ENCODE measurements around the gene HCN2. TPM values are rescaled to one million over a fixed set of nuclear protein-coding genes. Genes with fewer than 3 reads are reported as not detected.
A peak's percentile ranks its signal among the peaks of the same experiment; 100 is the strongest.

HCN2 gene
- total RNA-seq, 2 donors from 2014 or later = 0.26 TPM; not detected in 1

DNA sequence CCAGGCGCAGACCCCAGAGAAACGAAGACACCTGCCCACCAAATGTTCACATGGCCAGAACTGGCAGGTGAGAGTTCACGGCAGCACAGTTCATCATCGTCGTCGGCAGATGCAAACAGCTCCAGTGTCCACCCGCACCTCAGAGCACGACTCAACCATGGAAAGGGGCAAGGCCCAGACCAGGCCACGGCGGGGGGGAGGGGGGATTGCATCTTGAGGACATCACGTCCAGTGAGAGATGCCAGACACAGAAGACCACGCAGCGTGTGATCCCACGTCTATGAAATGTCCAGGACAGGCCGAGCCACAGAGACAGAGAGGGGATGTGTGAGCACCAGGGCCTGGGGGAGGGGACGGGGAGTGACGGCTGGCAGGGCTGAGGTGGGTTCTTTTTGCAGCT is 66.0 kb downstream of the HCN2 start:
- ATAC-seq (no peak), DNase-seq (no peak)
- Histone ChIP-seq H3K36me3 (replicated peaks in 1 of 2; ENCODE audit: insufficient read depth in 1 of 2, low read depth in 2 of 2) (peaks cover 4 to 6% of the 10 kb centered on the region in 2 donors), H3K27me3 (no peaks in the 10 kb centered on the region), H3K27ac (no peak overlapping the region), H3K4me3 (no peak overlapping the region), H3K4me1 (peaks cover 39% of the 10 kb centered on the region), H3K9me3 (no peaks in the 10 kb centered on the region)
- 79 to 92% methylated on average over 17 of the region's 17 CpGs for WGBS, 2 donors
- intact Hi-C loops (cut with DNase I) = no loop called here
- TF ChIP-seq, protein P1, sequence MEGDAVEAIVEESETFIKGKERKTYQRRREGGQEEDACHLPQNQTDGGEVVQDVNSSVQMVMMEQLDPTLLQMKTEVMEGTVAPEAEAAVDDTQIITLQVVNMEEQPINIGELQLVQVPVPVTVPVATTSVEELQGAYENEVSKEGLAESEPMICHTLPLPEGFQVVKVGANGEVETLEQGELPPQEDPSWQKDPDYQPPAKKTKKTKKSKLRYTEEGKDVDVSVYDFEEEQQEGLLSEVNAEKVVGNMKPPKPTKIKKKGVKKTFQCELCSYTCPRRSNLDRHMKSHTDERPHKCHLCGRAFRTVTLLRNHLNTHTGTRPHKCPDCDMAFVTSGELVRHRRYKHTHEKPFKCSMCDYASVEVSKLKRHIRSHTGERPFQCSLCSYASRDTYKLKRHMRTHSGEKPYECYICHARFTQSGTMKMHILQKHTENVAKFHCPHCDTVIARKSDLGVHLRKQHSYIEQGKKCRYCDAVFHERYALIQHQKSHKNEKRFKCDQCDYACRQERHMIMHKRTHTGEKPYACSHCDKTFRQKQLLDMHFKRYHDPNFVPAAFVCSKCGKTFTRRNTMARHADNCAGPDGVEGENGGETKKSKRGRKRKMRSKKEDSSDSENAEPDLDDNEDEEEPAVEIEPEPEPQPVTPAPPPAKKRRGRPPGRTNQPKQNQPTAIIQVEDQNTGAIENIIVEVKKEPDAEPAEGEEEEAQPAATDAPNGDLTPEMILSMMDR (IDR thresholded peaks at IDR 0.05) = no peak
- no peak for TF ChIP-seq POLR2A (IDR thresholded peaks at IDR 0.05)

DNA sequence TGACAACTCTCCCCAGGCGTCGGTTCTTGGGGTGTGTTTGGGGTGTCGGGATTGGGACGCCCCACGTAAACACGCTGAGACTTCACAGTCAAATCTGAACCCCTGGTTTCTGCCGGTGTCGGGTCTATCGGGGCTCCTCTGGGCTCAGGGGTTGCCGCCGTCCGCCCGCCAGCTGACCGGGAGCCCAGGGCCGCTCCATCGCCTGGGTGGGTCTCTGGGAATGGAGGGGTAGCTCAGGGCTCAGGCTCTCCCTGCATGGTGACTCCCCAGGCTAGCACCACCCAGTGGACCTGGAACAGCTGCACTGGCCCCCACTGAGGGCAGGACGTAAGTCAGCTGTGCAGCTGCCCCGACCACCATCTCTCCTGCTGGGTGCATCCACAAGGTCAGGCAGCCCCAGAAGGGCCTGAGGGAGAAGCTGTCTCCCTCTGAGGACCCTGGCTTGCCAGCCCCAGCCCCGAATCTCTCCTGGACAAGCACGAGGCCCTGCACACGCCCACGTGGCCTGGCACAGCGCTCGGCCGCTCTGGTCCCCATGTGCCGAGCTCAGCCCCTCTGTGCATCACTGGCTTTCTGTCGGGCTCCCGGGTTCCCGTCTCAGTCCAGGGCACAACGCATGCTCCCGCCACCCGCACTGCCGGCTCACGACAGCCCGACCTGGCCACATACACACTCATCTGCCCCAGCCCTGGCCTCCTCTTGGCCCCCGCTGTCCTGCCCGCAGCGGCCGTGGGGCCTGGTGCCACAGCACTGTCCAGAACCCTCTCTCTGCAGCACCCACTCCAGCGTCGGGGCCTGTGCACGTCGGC is 67.3 kb downstream of the HCN2 start:
- Histone ChIP-seq H3K27ac (no peak overlapping the region), H3K9me3 (no peaks in the 10 kb centered on the region), H3K36me3 (replicated peaks in 1 of 2; ENCODE audit: insufficient read depth in 1 of 2, low read depth in 2 of 2) (no peaks in the 10 kb centered on the region), H3K4me3 (no peak overlapping the region), H3K27me3 (no peaks in the 10 kb centered on the region), H3K4me1 (peaks cover 52% of the 10 kb centered on the region)
- TF ChIP-seq, protein P1 (IDR thresholded peaks at IDR 0.05) = no peak
- TF ChIP-seq POLR2A (IDR thresholded peaks at IDR 0.05) = no peak
- 89 to 91% methylated on average over 27 to 42 of the region's 43 CpGs for WGBS, 2 donors
- intact Hi-C loops (cut with DNase I) = no loop called here
- DNase-seq (peak in 1 of 4 donors; percentile 11), ATAC-seq (no peak)

DNA sequence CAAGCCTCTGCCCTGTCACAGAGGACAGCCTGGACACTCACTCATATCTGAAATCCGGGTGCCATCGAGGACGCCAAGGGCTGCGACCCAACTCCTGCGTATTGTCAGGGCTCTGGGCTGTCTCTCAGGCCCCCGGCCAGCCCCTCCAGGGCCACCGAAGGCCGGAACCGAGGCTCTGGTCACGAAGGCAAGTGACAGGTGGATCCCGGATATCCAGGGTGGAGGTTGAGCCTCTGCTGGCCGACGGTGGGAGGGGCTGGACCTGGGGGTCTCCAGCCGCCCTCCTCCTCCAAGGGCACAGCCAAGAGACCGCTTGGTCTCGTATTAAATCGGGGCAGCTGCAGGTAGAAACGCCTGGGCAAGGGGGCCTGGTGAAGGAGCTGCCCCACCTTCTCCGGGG is 67.9 kb downstream of the HCN2 start:
- TF ChIP-seq, protein P1 (IDR thresholded peaks at IDR 0.05) = no peak
- TF ChIP-seq POLR2A (IDR thresholded peaks at IDR 0.05) = no peak
- DNase-seq = no peak
- H3K36me3 ChIP-seq (replicated peaks in 1 of 2; ENCODE audit: insufficient read depth in 1 of 2, low read depth in 2 of 2) = no peaks in the 10 kb centered on the region
- intact Hi-C loops (cut with DNase I) = no loop called here
- H3K27me3 ChIP-seq = no peaks in the 10 kb centered on the region
- peaks cover 54% of the 10 kb centered on the region for H3K4me1 ChIP-seq
- no peaks in the 10 kb centered on the region for H3K9me3 ChIP-seq
- no peak overlapping the region for H3K27ac ChIP-seq
- ATAC-seq = no peak
- H3K4me3 ChIP-seq = no peak overlapping the region
- WGBS, 2 donors = 77 to 100% methylated on average over 1 to 19 of the region's 19 CpGs

DNA sequence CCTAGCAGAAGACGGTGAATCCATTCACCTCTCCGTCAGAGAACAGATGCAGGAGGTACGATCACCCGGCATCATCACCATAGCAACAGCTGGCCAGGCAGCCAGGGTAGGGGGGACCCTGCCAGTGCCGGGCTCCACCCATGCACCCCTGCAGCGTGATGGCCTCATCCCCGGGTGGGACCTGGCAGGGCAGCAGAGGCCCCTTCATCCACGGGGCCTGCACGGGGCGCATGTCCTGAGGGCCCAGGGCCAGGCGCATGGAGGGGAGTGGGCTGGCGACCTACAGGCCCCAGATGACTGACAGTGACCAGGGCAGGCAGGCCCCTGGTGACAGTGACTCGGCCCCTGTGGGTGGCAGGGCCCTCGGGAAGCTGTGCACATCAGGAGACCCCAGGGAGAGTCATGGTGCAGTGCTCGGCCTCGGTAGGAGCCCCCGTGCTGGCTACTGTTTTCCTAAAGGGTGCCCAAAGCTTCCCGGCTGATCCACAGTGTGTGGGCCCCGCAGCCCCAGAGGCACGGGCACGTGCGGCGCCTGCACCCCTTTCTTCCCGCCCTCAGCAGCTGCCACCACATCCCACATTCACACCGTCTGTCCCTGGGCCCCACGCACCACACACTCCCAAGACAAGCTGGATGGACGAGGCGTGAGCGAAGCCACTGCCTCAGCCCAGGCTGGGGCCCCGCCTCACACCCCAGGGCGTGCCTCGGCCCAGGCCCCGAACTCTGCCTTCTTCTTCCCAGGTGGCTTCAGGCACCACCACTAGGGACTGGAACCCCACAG is 68.6 kb downstream of the HCN2 start:
- 81 to 100% methylated on average over 1 to 19 of the region's 33 CpGs for WGBS, 2 donors
- Histone ChIP-seq H3K27me3 (no peaks in the 10 kb centered on the region), H3K4me1 (peaks cover 54% of the 10 kb centered on the region), H3K36me3 (replicated peaks in 1 of 2; ENCODE audit: insufficient read depth in 1 of 2, low read depth in 2 of 2) (no peaks in the 10 kb centered on the region), H3K9me3 (no peaks in the 10 kb centered on the region), H3K4me3 (no peak overlapping the region), H3K27ac (no peak overlapping the region)
- no peak for TF ChIP-seq POLR2A (IDR thresholded peaks at IDR 0.05)
- TF ChIP-seq, protein P1 (IDR thresholded peaks at IDR 0.05) = no peak
- DNase-seq (peak in 1 of 4 donors; percentile 13), ATAC-seq (no peak)
- intact Hi-C loops (cut with DNase I) = no loop called here

All from body of pancreas (tissue), 4 donors.